HG02870 (cell line): Measurements from ENCODE around the gene UPK3BL2.
A peak's percentile ranks its signal among the peaks of the same experiment; 100 is the strongest.
"Not testable (repeated sequence)": the region's sequence is repeated elsewhere in the genome, so short reads cannot be mapped to it uniquely, and the experiment has no call there.

Source experiments
- ATAC-seq: cut with Tn5 transposase; IDR thresholded peaks from one replicate; pipeline ENCODE4 v1.9.1; 2021; ENCODE audit warnings: mild to moderate bottlenecking, moderate library complexity; ENCODE audit not compliant: unreplicated experiment

Gene UPK3BL2

DNA sequence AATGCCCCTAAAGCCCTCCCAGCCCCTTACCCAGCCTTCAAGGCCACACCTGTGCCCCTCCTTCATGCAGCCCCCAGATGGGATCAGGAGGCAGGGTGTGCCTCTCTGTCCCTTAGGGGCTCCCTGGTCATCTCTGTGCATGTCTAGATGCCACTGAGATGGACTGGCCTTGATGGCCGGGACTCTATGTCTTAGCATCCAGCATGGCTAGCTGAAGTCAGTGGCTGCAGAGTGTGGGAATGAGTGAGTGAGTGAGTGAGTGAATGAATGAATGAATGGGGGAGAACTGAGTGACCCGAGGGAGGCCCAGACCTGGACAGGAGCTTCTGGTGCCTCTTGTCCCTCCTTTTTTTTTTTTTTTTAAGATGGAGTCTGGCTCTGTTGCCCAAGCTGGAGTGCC lies 11.4 kb downstream of the UPK3BL2 start:
- ATAC-seq: not testable (repeated sequence)

DNA sequence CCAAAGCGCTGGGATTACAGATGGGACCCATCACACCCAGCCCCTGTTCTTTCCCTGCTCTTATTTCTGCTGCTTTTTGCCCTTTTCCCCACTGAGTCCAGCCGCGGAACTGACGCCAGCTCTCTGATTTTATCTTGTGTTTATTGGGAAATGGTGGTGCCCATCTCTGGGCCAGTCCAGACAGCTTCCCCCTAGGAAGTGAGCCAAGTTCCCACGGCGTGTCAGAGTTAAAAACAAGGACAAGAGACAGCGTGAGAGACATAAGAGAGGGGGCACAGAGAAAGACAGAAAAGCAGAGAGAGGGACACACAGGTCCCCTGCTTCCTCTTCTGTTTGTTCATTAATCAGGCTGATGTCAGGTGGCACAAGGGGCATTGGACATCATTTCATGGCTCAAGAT lies 11.9 kb downstream of the UPK3BL2 start:
- not testable (repeated sequence) for ATAC-seq

DNA sequence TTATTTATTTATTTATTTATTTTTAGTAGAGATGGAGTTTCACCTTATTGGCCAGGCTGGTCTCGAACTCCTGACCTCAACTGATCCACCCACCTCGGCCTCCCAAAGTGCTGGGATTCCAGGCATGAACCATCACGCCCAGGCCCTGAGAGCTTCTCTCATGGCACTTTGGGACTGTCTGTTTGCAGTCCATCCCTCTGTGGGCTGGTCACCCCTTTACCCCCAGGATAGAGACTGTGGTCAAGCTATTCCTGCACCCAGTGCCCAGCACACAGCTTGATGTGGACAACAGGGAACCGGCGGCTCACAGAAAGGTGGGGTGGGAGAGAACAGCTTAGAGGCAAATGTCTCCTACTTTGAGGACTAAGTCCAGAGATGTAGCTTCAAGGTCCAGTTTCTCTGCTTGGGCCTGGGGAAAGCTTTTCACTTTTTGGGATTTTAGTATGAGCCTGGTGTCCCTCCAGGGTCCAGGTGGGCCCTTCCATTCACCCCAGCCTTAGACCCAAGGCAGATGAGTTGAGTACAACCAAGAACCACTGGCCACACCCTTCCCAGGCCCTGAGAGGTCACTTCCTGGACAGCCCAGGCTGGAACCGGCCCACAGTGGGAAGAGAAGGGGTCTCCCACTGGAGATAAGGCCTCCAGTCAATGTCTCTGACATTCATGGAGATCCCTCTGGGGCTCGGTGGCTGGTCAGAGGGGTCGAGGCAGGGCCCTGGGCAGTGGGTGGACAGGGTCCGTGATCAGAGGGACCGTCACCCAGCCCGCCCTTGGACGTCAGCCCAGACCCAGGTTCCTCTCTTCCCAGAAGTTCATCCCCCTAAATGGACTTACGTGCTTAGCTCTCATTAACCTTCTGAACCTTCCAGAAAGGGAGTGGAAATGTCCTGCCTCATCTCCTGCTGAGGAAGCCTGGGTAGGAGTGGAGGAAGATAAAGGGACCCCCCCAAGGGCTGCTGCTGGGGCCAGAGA lies 15.4 kb downstream of the UPK3BL2 start:
- not testable (repeated sequence) for ATAC-seq

DNA sequence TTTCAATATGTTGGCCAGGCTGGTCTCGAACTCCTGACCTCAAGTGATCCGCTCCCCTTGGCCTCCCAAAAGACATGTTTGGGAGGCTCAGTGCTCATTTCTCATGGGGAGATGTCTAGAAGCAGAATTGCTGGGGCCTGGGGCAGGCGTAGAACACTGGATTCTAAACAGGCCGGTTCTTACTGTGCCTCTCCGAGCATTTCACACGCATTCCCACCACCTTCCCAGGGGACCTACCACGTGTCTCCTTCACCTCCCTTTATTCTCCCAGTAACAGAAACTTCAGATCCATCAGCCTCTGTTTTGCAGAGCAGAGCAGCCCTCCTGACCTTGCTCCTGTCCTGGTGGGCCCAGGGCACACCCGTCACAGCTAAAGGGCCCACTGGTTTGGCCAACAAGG lies 16.3 kb downstream of the UPK3BL2 start:
- not testable (repeated sequence) for ATAC-seq

DNA sequence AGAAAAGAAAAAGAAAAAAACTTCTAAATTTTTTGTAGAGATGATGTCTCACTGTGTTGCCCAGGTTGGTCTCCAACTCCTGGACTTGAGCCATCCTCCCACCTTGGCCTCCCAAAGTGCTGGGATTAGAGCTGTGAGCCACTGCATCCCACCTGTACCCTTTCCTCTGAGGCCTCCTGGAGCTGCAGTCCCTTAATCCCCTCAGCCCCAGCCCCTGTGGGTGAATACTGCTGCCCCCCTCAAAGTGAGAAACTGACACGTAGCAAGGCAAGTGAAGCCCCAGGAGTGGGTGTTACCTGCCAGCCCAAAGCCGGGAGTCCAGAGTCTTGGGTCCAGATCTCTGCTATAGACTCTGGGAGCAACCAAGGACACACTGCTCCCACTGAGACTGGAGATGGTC lies 18.7 kb downstream of the UPK3BL2 start:
- ATAC-seq: not testable (repeated sequence)

DNA sequence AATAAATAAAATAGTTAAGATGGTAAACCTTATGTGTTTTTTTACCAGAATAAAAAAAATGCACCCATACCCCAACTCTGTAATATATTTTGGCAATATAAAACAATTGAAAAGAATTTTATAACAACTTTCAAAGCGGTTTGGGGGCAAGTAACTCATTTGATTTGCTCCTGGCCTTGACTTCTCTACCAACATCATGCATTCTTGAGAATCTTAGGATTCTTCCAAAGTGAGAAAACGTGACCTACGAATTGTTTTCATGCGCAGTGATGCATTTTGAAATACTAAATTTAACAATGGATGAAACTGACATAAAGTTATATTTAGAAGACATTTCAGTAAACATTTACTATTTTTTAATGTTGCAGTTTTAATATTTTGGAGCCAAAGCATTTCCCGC lies 22.7 kb downstream of the UPK3BL2 start:
- not testable (repeated sequence) for ATAC-seq

DNA sequence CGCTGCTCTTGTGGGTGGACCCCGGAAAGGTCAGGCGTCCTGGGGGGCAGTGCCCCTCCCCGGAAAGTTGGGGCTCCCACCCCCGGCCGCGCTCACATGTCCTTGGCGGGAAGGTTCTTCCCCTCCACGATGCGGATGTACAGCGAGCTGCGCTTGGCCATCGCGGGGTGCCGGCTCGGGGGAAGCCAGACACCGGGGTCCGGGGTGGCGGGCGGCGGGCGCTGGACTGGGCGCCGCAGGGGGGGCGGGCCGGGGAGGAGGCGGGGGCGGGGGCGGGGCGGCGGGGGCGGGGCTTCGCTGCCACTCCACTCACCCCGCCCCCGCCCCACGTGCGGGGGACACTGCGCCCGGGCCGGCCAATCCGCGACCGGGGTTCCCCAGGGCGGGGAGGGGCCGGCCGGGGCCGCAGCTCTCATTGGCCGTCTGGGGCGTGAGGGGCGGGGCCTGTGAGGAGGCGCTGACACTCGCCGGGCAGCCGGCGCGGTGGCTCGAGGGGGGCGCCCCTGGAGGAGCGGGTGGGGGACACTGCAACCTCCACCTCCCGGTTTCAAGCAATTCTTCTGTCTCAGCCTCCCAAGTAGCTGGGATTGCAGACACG lies 25.8 kb downstream of the UPK3BL2 start, which contains the start of gene RASA4B:
RASA4B (minus strand) TSS at position 228 of the 598 bp plus-strand sequence; CDS start at position 161, 67 bp downstream.
- peak; percentile 42 for ATAC-seq

DNA sequence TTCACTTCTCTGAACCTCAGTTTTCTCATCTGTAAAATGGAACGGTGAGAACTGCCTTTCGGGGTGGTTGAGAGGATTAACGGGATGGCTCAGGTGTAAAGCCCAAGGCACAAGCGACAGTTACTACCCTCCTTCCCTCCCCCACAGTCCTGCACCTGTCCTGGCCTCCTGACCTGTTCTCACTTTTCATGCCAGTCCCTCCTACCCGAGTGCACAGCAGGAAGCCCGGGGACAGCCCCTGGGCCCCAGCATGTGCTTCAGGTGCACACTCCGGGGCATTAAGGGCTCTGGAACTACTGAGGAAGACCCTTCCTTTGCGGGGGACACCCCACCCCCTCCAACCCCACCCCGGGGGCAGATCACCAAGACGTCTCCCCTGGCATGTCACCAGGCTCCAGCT lies 26.5 kb downstream of the UPK3BL2 start:
- ATAC-seq: not testable (repeated sequence)

DNA sequence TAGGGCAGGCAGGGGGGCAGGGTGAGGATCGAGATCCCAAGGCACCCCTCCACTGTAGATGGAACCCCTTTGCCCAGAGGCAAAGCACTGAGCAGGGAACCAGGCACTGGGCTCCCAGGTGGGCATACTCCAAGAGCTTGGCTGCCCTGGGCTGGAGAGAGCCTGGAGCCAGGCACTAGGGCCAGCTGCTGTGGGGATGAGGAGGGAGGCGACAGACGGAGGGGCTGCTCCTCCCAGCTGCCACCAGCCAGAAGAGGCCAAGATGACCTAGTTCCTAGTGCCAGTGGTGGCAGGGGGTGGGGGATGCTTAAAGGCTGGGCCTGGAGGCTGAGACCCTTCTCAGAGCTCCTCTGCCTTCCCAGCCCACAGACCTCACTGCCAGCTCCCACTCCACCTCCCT lies 27.6 kb downstream of the UPK3BL2 start:
- ATAC-seq: not testable (repeated sequence)

DNA sequence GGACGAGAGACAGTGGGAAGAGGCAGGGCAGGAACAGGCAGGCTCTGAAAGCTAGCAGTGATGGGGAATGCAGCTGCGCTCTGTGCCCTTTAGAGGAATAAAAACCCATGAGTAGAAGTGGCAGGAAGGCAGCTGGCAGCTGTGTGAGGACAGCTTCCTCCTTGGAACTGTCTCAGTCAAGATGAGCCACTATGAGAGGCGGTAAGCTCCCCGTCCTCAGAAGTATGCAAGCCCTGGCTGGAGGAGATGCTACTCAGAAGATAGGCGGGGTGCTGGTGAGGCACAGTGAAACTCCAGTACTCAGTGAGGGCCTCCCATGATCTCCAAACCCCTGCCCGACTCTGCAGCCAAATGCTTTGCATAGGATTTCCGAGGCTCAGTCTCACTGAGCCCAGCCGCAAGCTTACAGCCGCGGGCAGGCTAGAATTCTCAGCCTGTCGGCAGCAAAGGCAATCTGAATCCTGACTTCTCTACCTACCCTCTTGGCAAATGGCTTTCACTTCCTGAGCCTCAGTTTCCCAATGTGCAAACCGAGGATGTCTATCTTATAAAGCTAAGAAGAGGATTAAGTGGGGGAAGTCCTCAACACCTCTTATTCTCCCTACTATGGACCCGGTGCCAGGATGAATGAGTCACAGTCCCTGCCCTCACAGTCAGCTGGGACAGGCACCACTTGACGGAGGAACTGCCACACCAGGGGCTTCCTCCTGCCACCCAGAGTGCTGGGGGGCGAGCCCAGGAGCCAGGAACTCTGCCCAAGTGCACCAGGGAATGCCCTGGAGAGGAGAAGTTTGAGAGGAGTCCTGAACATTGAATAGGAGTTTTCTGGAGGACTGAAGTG lies 28.4 kb downstream of the UPK3BL2 start:
- peak; percentile 64 for ATAC-seq

DNA sequence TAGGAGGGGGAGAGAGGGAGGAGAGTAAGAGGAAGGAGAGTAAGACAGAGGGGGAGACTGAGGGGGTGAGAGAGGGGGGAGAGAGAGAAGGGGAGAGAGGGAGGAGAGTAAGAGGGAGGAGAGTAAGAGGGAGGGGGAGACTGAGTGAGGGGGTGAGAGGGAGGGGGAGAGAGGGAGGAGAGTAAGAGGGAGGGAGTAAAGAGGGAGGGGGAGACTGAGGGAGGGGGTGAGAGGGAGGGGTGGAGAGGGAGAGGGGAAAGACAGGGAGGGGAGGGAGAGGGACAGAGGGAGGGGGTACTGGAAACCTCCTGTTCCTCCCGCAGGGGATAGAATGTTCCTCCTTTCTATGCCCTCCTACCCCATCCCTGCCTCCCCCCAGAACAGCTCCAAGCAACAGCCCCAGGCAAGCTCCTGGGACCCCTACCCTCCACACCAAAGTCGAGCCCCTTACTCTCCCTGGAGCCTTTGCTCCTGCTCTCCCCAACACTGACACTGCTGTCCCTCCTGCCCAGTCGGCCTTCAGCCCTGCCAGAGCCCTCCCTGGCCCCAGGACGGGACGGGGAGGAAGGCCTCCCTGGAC lies 30.8 kb downstream of the UPK3BL2 start:
- ATAC-seq: not testable (repeated sequence)

DNA sequence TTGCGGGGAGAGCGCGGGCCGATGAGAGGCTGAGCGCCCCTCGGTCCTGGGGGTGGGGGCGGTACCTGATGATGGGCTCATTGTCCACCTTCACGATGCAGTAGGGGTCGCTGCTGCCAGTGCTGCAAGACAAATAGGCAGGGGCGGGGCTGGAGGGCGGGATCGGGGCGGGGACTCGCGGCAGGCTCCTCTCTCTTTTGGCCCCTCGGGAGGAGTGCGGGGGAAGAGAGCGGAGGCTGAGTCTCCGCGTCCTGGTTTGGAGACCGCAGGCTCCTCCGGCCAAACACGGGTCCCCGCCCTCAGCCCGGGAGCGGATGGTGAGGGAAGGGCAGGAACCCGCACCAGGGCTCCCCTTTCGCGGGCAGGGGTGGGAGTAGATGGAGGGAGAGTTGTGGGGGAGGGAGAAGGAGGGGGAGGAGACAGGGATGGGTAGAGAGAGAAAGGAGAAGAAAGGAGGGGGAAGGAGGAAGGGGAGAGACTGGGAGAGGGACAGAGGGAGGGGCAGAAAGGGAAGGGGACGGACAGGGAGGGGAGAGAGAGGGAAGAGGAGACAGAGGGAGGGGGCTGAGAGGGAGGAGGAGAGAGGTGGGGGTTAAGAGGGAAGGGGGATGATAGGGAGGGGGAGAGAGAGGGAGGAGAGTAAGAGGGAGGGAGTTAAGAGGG lies 31.5 kb downstream of the UPK3BL2 start:
- ATAC-seq: peak; percentile 33

DNA sequence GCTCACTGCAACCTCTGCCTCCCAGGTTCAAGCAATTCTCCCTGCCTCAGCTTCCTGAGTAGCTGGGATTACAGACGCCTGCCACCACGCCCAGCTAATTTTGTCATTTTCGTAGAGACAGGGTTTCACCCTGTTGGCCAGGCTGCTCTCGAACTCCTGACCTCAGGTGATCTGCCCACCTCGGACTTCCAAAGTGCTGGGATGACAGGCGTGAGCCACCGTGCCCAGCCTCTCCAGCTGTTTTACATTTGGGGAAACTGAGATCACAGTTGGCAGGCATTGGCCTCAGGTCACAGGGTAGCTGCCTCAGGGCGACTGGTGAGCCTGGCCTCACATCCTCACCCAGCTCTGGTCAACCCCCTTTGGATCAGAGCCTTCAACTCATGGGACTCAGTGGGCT lies 32.9 kb downstream of the UPK3BL2 start:
- ATAC-seq: not testable (repeated sequence)

DNA sequence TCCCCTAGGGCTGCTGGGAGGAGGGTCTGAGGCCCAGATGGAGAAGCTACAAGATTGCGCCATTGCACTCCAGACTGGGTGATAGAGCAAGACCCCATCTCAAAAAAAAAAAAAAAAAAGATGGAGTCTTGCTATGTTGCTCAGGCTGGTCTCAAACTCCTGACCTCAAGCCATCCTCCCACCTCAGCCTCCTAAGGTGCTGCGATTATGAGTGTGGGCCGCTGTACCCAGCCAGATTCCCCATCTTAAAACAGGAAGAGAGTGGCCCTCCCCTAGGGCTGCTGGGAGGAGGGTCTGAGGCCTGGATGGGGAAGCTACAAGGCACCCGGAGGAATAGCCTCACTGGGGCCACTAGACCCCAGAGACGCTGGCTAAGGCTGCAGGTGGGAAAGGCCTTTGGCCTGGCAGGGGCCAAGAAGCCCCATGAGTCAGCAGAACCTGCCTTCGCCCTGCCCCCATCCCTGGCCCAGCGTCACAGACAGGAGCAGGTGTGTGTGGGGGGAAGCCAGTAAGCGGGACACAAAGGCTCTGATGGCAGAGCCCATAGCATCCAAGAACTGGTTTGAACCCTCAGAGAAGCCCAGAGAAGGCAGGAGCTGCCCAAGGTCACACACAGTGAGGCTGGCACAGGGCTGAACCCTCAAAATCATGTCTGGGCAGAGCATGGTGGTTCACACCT lies 35.9 kb downstream of the UPK3BL2 start:
- ATAC-seq: not testable (repeated sequence)

DNA sequence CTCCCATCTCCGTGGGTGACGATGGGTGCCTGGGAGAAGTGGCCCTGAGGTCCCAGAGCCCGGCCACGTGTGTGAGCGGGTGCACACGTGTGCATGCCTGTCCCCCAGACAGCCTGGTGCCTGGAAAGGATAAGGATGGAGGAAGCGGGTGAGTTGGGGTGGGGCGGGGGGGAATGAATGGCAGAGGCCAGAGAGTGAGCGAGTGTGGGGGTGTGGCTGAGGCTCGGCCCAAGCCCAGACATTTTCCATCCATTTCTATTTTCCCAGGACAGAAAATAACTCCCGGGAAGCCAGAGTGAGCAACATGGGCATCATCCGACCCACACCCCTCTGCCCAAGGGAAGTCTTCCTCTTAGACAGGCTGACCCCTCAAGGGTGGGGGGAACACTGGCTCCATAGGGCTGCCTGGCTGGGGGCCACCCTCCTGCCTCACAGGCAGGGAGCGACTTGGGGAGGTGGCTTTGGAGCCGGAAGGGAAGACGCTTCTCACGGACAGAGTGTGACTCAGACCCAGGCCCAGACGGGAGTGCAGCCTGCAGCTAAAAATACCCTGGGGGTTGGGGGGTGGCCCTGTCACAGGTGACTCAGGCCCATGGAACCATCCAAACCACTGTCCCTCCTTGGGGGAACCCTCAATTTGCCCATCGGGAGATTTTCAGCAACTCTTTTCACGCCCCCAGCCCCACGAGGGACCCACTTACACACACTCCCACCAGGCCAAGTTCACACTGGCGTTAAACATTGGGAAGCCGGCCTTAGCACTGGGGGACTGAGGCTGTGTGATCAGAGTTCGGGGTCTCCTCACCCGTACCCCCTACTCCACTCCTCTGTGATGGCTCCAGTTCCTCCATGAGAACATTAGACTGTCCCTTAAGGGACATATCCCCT lies 38.0 kb downstream of the UPK3BL2 start:
- ATAC-seq: not testable (repeated sequence)

DNA sequence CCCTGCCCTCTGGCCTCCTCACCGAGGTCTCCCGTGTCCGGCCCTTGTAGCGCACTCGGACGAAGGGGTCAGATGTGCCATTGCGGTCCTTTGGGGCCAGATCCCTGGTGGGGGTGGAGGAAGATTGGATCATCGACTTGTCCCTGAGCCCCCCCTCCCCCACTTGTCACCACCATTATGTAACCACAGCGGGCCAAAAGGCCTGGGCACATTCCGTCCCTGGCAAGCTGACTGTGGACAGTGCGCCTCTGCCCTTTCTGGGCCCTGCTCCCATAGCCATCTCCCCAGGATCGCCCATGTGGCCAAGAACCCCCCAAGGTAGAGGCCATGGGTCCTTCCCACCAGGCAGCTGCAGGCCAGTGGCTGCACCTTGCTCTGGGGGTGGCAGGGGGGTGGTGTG lies 40.4 kb downstream of the UPK3BL2 start:
- not testable (repeated sequence) for ATAC-seq

DNA sequence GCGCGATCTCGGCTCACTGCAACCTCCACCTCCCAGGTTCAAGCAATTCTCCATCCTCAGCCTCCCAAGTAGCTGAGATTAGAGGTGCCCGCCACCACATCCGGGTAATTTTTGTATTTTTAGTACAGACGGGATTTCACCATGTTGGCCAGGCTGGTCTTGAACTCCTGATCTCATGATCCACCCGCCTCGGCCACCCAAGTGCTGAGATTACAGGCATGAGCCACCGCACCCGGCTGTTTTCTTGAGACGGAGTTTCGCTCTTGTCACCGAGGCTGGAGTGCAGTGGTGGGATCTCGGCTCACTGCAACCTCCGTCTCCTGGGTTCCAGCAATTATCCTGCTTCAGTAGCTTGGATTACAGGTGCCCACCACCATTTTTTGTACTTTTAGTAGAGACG lies 45.2 kb downstream of the UPK3BL2 start:
- ATAC-seq: not testable (repeated sequence)

DNA sequence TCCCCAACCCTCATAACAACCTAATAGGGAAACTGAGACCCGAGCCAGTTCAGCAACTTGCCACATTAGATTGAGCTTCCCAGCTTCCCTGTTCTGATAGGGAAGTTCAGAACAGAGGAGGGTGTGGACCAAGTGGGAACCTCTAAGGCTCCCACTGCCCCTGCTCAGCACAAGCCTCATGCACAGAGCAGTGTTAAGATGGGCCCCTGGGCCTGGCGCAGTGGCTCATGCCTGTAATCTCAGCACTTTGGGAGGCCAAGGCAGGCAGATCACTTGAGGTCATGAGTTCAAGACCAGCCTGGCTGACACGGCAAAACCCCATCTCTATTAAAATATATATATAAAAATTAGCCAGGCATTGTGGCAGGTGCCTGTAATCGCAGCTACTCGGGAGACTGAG lies 46.2 kb downstream of the UPK3BL2 start:
- ATAC-seq: not testable (repeated sequence)
